Central memory CD4-positive, alpha-beta T cell (primary cell): Measurements from ENCODE around the gene MAL.
"Not testable (repeated sequence)": the region's sequence is repeated elsewhere in the genome, so short reads cannot be mapped to it uniquely, and the experiment has no call there.

Experiments used
- DNase-seq: peaks from one replicate; pipeline ENCODE4 v3.0.0; 2022

Gene MAL

GRCh38 chr2:95034818-95035217, 9.3 kb downstream of the MAL start:
- no peak for DNase-seq

- DNase-seq: no peak
Measured at GRCh38 chr2:95036596-95037383, 11.3 kb downstream of the MAL start.

GRCh38 chr2:95037384-95037839, 11.9 kb downstream of the MAL start:
- DNase-seq: no peak

- not testable (repeated sequence) for DNase-seq
Measured at GRCh38 chr2:95037841-95038585, 12.5 kb downstream of the MAL start.

- DNase-seq: no peak
Measured at GRCh38 chr2:95038635-95039298, 13.3 kb downstream of the MAL start.

- no peak for DNase-seq
Measured at GRCh38 chr2:95039363-95039762, 13.9 kb downstream of the MAL start.

DNA sequence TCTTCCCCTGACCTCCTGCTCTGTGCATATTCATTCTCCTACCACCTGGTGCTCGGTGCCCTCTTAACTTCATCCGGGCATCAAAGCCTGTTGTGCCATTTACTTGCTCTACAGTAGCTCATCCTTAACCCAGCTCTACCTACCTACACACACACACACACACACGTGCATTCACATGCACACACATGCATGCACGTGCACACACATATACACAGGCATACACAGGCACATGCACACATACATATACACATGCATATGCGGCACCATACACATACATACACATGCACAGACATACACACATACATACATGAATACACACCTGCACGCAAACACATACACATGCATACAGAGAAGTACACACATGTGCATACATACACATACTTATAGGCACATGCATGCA, 14.5 kb downstream of the MAL start:
- no peak for DNase-seq

DNA sequence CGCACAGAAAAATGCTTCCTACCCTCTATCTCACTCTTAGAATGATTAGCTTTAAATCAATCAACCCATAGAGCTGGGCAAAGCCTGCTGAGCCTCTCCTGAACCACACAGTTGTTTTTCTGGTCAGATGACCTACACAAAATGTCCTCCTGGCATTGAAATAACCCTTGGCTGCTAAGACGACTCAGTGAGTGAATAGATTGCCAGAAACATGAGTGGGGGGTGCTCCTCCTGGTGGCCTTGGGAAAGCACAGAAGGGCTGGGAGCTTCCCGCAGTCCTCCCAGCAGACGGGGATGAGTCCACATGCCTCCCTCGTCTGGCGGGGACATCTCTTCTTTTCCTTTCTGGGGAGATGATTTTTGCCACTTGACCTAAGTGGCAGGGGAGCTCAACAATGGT, 14.9 kb downstream of the MAL start:
- DNase-seq: no peak

- DNase-seq: no peak
Measured at GRCh38 chr2:95041060-95041823, 15.7 kb downstream of the MAL start.

GRCh38 chr2:95041824-95042442, 16.4 kb downstream of the MAL start:
- DNase-seq: no peak

DNA sequence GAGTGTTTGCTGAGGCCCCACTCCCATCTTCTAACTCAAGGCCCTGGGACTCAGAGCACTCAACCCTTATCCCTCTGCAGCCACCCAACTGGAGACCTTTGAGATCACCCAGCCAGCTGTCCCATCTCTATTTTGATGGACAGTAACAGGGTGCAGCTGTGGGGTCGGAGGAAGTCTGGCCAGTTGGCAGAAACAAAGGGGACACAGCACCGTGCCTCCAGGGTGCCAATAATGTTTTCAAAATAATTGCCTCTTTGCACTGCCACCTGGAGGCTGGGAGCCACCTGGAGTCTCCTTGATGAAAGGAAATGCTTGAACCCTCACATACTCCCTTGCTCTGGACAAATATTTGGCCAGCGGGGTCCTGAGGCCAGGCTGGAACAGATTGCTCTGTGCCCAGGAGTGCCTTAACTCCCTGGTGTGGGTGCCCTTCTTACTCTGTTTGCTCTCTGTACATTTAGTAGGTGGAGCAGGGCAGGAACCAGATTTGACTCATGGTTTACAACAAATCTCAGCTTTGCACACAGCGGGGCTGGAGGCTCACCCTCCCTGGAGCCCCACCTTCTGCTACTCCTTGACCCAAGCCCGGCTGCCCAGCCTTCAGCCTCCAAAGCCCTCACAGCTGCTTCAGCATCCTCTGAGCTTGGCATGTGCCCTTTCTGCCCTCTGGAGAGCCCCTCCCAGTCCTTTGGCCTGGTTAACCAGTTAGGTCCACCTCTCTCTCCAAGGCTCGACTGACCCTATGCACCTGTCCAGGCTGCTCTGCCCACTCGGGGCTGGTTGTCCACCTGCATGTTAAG, 17.2 kb downstream of the MAL start:
- DNase-seq: no peak

GRCh38 chr2:95043300-95044093, 18.0 kb downstream of the MAL start:
- DNase-seq: no peak

GRCh38 chr2:95044601-95045000, 19.1 kb downstream of the MAL start:
- no peak for DNase-seq

- DNase-seq: no peak
Measured at GRCh38 chr2:95046371-95047112, 21.0 kb downstream of the MAL start.

- no peak for DNase-seq
Measured at GRCh38 chr2:95047629-95048510, 22.4 kb downstream of the MAL start.

DNA sequence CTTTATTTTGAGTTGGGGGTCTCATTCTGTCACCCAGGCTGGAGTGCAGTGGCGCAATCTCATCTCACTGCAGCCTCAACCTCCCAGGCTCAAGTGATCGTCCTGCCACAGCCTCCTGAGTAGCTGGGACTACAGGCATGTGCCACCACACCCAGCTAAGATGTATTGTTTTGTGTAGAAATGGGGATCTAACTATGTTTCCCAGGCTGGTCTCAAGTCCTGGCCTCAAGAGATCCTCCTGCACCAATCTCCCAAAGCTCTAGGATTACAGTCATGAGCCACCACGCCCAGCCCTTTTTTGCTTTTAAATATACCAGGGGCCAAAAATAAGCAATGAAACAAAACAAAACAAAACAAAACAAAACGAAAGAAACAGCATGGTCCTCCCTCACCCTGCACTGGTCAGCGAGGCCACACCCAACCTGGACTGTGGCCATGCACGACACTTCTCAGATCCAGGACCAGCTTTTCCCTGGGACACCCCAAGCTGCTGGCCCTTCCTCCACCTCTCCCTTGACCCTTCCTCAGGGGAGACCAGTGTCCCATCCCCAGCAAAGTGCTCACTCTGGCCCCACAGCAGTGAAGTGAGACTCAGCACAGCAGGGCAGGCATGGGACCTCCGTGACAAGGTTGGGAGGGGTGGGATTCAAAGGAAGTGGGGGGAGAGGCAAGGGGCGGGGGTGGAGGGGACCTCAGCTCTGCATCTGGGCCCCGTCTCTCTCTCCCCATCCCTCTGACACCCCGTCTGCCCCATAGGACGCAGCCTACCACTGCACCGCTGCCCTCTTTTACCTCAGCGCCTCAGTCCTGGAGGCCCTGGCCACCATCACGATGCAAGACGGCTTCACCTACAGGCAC, 23.5 kb downstream of the MAL start:
- DNase-seq: no peak

DNA sequence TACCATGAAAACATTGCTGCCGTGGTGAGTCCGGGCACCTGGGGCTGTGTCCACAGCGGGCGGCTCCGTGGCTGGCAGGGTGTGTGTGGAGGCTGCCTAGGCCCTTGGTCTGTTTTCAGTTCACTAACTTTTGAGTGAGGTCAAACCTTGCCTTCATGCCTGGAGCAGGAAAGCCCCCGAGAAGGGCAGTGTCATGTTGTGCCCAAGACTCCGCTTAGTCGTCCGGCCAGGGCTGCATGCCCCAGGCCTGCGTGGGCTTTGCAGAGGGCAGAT, 24.1 kb downstream of the MAL start:
- no peak for DNase-seq

- no peak for DNase-seq
Measured at GRCh38 chr2:95049961-95050360, 24.5 kb downstream of the MAL start.
